HG03175 (cell line): Measurements from ENCODE around the gene ALKBH2.
"Not testable (repeated sequence)": the region's sequence is repeated elsewhere in the genome, so short reads cannot be mapped to it uniquely, and the experiment has no call there.

Experiments used
- ATAC-seq: cut with Tn5 transposase; IDR thresholded peaks from one replicate; pipeline ENCODE4 v1.9.1; 2021; ENCODE audit warnings: mild to moderate bottlenecking, moderate library complexity; ENCODE audit not compliant: unreplicated experiment

The ALKBH2 gene

GRCh38 chr12:109069307-109070271, 23.7 kb downstream of the ALKBH2 start:
- ATAC-seq: no peak

GRCh38 chr12:109065853-109066193, 27.4 kb downstream of the ALKBH2 start:
- no peak for ATAC-seq

- ATAC-seq: no peak
Measured at GRCh38 chr12:109065154-109065852, 28.0 kb downstream of the ALKBH2 start.

GRCh38 chr12:109064143-109064542, 29.1 kb downstream of the ALKBH2 start:
- ATAC-seq: no peak

GRCh38 chr12:109058773-109059172, 34.5 kb downstream of the ALKBH2 start:
- ATAC-seq: no peak

- ATAC-seq: no peak
Measured at GRCh38 chr12:109057376-109057775, 35.9 kb downstream of the ALKBH2 start.

GRCh38 chr12:109056891-109057290, 36.4 kb downstream of the ALKBH2 start:
- no peak for ATAC-seq

- no peak for ATAC-seq
Measured at GRCh38 chr12:109054520-109054919, 38.8 kb downstream of the ALKBH2 start.

- ATAC-seq: not testable (repeated sequence)
Measured at GRCh38 chr12:109054124-109054513, 39.2 kb downstream of the ALKBH2 start.

- ATAC-seq: peak; percentile 55
Measured at GRCh38 chr12:109053382-109054123, 39.7 kb downstream of the ALKBH2 start.

- peak; percentile 73 for ATAC-seq
Measured at GRCh38 chr12:109052414-109053323, 40.6 kb downstream of the ALKBH2 start, which contains the start of gene USP30. TSS of gene USP30 (plus strand) at chr12:109052576. CDS start at chr12:109052679, 103 bp downstream.

- ATAC-seq: no peak
Measured at GRCh38 chr12:109052097-109052413, 41.2 kb downstream of the ALKBH2 start.

- not testable (repeated sequence) for ATAC-seq
Measured at GRCh38 chr12:109049794-109050193, 43.5 kb downstream of the ALKBH2 start.

GRCh38 chr12:109048706-109049105, 44.6 kb downstream of the ALKBH2 start:
- ATAC-seq: not testable (repeated sequence)

GRCh38 chr12:109047081-109047805, 46.0 kb downstream of the ALKBH2 start:
- no peak for ATAC-seq

- ATAC-seq: no peak
Measured at GRCh38 chr12:109044241-109044640, 49.0 kb downstream of the ALKBH2 start.
